Thyroid gland (tissue), 4 donors: ENCODE measurements around the gene FBLN5. TPM values are rescaled to one million over a fixed set of nuclear protein-coding genes. Genes with fewer than 3 reads are reported as not detected.

Experiments used
- DNase-seq, 2 donors: peaks; one replicate each; pipeline ENCODE4 v3.0.0-alpha.2; 2019
- H3K27ac ChIP-seq, 3 donors: fragments of 200-600 bp; sonication (generic); 1 replicate in 2 of 3; 2 replicates in 1 of 3; pipeline ENCODE4 v1.5.1; 2016 to 2019; ENCODE audit warnings: mild to moderate bottlenecking in 1 of 3, moderate library complexity in 1 of 3
- H3K27me3 ChIP-seq: fragments of 200-600 bp; sonication (generic); one replicate; pipeline ENCODE4 v1.5.1; 2019
- H3K36me3 ChIP-seq, 2 donors: fragments of 200-600 bp; sonication (generic); one replicate each; pipeline ENCODE4 v1.5.1; 2016 to 2019
- H3K4me1 ChIP-seq, 2 donors: fragments of 200-600 bp; sonication (generic); one replicate each; pipeline ENCODE4 v1.5.1; 2017 to 2019
- H3K4me3 ChIP-seq, 3 donors: fragments of 200-600 bp; sonication (generic); replicated peaks in 1 of 3; 1 replicate in 2 of 3; 2 replicates in 1 of 3; pipeline ENCODE4 v1.5.1; 2016; ENCODE audit warnings: mild to moderate bottlenecking in 1 of 3
- H3K9me3 ChIP-seq: fragments of 200-600 bp; sonication (generic); one replicate; pipeline ENCODE4 v1.5.1; 2017
- POLR2A ChIP-seq, 2 donors: fragments of 450-650 bp; IDR thresholded peaks; one replicate each; pipeline ENCODE4 v1.6.1; 2017; ENCODE audit warnings: antibody characterized with exemption in 2 of 2, mild to moderate bottlenecking in 2 of 2, moderate library complexity in 1 of 2
- WGBS, 2 donors: methylation state at CpG; one replicate each; pipeline ENCODE4 v1.1.5; 2017; 5-methylcytosine and 5-hydroxymethylcytosine counted together
- intact Hi-C: fragments of 100-400 bp; cut with DNase I; formaldehyde crosslinking; loops from one replicate; pipeline ENCODE4 v1.15.1; 2023
- total RNA-seq, 4 donors: library from RNA; depleted of rRNA; stranded (reverse); fragments of >200 nt; gene quantifications; one replicate each; pipeline ENCODE4 v1.2.3, GENCODE V29; 2016
- TF ChIP-seq, protein P1 (sequence below), 6 experiments: fragments of 200-600 bp in 3 of 6; fragments of 450-650 bp in 3 of 6; sonication (generic) in 3 of 6; IDR thresholded peaks; one replicate each; pipeline ENCODE4 v1.5.1; 2016 to 2019; ENCODE audit warnings: antibody characterized with exemption in 6 of 6, mild to moderate bottlenecking in 2 of 6, inconsistent platforms in 1 of 6, moderate library complexity in 1 of 6

Gene FBLN5
- total RNA-seq, 4 donors from 2014 or later: 71.5 to 110 (median 86.4) TPM

DNA sequence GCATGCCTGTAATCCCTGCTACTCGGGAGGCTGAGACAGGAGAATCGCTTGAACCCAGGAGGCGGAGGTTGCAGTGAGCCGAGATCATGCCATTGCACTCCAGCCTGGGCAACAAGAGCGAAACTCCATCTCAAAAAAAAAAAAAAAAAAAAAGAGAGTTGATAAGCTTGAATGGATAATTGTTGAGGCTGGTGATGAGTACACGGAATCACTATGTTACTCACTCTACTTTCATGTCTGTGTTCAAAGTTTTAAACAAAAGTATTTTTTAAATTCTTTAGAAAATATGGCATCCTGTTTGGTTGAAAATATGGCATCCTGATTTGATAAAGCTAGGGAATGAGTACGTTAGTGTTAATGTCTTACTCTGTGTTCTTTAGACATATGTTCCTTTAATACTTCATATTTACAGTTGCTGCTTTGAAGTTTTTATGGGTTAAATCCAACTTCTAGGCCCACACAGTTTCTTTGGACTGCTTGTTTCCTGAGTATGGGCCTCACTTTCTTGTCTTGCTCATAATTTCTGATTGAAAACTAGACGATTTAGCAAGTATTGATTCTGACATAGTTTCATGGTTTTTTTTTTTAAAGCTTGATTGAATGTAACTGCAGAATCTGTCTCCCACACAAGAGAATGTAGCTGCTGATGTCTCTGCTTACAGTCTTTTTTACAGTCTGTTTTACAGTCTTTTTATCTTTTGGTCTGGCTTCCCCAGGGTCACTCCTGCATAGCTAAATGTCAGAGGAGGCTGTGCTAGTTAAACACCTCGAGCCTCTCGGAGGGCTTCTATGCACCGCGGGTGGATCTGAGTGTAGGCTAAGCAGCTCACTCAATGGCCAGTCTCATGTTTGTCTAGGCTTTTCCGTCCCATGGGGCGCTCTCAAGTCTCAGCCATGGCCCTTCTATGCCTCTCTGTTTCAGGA, 14.1 kb upstream of the FBLN5 start:
- WGBS, 2 donors: 57 to 62% methylated on average over 14 of the region's 14 CpGs
- H3K27ac ChIP-seq: no peak overlapping the region
- no peaks in the 10 kb centered on the region for H3K36me3 ChIP-seq
- H3K4me3 ChIP-seq: no peak overlapping the region
- no peak for TF ChIP-seq POLR2A (IDR thresholded peaks at IDR 0.05)
- TF ChIP-seq, protein P1, sequence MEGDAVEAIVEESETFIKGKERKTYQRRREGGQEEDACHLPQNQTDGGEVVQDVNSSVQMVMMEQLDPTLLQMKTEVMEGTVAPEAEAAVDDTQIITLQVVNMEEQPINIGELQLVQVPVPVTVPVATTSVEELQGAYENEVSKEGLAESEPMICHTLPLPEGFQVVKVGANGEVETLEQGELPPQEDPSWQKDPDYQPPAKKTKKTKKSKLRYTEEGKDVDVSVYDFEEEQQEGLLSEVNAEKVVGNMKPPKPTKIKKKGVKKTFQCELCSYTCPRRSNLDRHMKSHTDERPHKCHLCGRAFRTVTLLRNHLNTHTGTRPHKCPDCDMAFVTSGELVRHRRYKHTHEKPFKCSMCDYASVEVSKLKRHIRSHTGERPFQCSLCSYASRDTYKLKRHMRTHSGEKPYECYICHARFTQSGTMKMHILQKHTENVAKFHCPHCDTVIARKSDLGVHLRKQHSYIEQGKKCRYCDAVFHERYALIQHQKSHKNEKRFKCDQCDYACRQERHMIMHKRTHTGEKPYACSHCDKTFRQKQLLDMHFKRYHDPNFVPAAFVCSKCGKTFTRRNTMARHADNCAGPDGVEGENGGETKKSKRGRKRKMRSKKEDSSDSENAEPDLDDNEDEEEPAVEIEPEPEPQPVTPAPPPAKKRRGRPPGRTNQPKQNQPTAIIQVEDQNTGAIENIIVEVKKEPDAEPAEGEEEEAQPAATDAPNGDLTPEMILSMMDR (IDR thresholded peaks at IDR 0.05): no peak
- DNase-seq: no peak
- no peaks in the 10 kb centered on the region for H3K27me3 ChIP-seq
- H3K4me1 ChIP-seq: no peaks in the 10 kb centered on the region
- H3K9me3 ChIP-seq: no peaks in the 10 kb centered on the region
- intact Hi-C loops: no loop called here

DNA sequence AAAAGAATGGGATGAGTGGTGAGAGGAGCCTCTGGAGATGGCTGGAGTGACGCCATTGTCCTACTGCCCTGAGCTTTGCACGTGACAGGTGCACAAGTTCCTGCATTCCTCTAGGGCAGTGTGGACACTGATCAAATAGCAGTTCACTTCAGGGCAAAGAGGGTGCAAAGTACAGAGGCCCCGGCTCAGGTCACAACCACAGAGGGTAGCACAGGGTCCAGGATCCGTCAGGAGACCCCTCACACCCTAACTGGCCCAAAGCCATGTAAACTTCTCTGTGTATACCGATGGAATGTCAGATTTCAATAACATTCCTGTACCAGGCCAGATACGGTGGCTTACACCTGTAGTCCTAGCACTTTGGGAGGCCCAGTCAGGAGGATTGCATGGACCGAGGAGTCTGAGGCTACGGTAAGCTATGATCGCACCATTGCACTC, 10.4 kb upstream of the FBLN5 start:
- WGBS, 2 donors: 89 to 92% methylated on average over 9 of the region's 9 CpGs
- Histone ChIP-seq H3K9me3 (no peaks in the 10 kb centered on the region), H3K27ac (no peak overlapping the region), H3K4me1 (no peaks in the 10 kb centered on the region), H3K36me3 (no peaks in the 10 kb centered on the region), H3K4me3 (no peak overlapping the region), H3K27me3 (no peaks in the 10 kb centered on the region)
- intact Hi-C loops: no loop called here
- TF ChIP-seq POLR2A (IDR thresholded peaks at IDR 0.05): no peak
- TF ChIP-seq, protein P1 (IDR thresholded peaks at IDR 0.05): no peak
- no peak for DNase-seq

DNA sequence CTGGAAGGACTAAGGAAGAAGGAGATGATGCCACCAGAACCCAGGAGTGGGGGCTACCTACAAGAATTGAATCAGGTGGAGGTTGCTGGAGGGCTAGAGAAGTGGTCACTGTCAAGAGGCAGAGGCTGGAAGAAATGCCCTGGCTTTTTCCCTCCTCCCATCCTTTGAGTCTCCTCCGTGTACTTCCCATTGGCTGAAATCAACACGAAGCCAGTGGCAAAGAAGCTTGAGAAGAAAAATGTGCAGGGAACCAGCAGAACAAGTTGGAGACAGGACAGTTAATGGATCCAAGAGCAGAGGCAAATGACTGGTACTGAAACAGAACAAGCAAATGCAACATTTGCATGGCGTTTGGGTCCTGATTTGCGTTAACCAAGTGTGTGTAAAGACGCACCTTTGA, 9.1 kb upstream of the FBLN5 start:
- 66 to 77% methylated on average over 5 of the region's 5 CpGs for WGBS, 2 donors
- TF ChIP-seq, protein P1 (IDR thresholded peaks at IDR 0.05): no peak
- no peak for TF ChIP-seq POLR2A (IDR thresholded peaks at IDR 0.05)
- no peaks in the 10 kb centered on the region for H3K4me1 ChIP-seq
- intact Hi-C loops: no loop called here
- H3K36me3 ChIP-seq: no peaks in the 10 kb centered on the region
- H3K27ac ChIP-seq: no peak overlapping the region
- no peaks in the 10 kb centered on the region for H3K9me3 ChIP-seq
- no peaks in the 10 kb centered on the region for H3K27me3 ChIP-seq
- DNase-seq: no peak
- H3K4me3 ChIP-seq: no peak overlapping the region

DNA sequence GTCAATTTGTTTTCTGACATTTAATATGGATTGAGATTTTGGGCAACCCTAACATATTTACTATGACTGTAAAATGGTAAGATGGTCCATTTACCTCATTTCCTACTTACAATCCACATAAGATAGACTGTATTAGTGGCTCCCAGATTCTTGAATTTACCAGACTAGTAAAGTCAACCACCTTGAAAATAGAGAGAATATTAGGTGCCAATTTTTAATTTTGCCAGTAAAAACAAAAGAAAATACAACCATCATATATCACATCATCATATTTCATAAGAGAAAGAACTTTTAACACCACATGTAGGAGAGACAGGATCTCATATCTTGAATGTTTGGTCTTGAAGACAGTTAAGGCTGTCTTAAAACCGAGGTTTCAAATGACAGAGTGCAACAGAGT, 7.7 kb upstream of the FBLN5 start:
- no peak for TF ChIP-seq POLR2A (IDR thresholded peaks at IDR 0.05)
- TF ChIP-seq, protein P1 (IDR thresholded peaks at IDR 0.05): no peak
- no peaks in the 10 kb centered on the region for H3K4me1 ChIP-seq
- no peak overlapping the region for H3K4me3 ChIP-seq
- no peak for DNase-seq
- intact Hi-C loops: no loop called here
- no peak overlapping the region for H3K27ac ChIP-seq
- WGBS, 2 donors: 64 to 66% methylated on average over 1 of the region's 1 CpG
- H3K9me3 ChIP-seq: no peaks in the 10 kb centered on the region
- H3K27me3 ChIP-seq: no peaks in the 10 kb centered on the region
- no peaks in the 10 kb centered on the region for H3K36me3 ChIP-seq
